T-helper 2 cell (primary cell): ENCODE measurements around the gene GNL2.

Experiments
- DNase-seq, 5 experiments: peaks; one replicate each; pipeline versions ENCODE4 v3.0.0 to v3.0.0-alpha.2; 2012 to 2022
- total RNA-seq, 2 donors: gene quantifications; one replicate each; lab custom pipeline; 2026; lab: John Stamatoyannopoulos, UW

GNL2 gene
- 55.2 to 80.7 reads per million in 2 donors for total RNA-seq

- DNase-seq, result peak; percentile 88 to 97 (median 94)
These were observed at the start of gene GNL2 for GRCh38 chr1:37595440-37596181. Gene GNL2, minus strand, starts transcription at chr1:37595937. Its CDS starts 115 bp downstream, at chr1:37595822.

GRCh38 chr1:37641059-37641458 lies 45.3 kb upstream of the GNL2 start:
- no peak for DNase-seq

GRCh38 chr1:37636435-37636834 lies 40.7 kb upstream of the GNL2 start:
- DNase-seq, result no peak

- no peak for DNase-seq
These were observed 39.5 kb upstream of the GNL2 start for GRCh38 chr1:37634992-37635902.

GRCh38 chr1:37634244-37634991 lies 38.7 kb upstream of the GNL2 start, which contains the start of gene RSPO1:
Gene RSPO1, minus strand, starts transcription at chr1:37634892. Its CDS starts 5,231 bp downstream, at chr1:37629661.
- no peak for DNase-seq

GRCh38 chr1:37633938-37634243 lies 38.2 kb upstream of the GNL2 start:
- DNase-seq, result no peak

- no peak for DNase-seq
These were observed 37.6 kb upstream of the GNL2 start for GRCh38 chr1:37633040-37633937.

GRCh38 chr1:37631036-37631435 lies 35.3 kb upstream of the GNL2 start:
- DNase-seq, result no peak

GRCh38 chr1:37630426-37631028 lies 34.8 kb upstream of the GNL2 start:
- DNase-seq, result no peak

- no peak for DNase-seq
These were observed 34.1 kb upstream of the GNL2 start for GRCh38 chr1:37629726-37630425.

- DNase-seq, result no peak
These were observed 33.3 kb upstream of the GNL2 start for GRCh38 chr1:37629008-37629407.

GRCh38 chr1:37628026-37628556 lies 32.4 kb upstream of the GNL2 start:
- DNase-seq, result no peak

GRCh38 chr1:37622131-37622530 lies 26.4 kb upstream of the GNL2 start:
- peak in 1 of 5 experiments; percentile 5 for DNase-seq

- DNase-seq, result no peak
These were observed 25.7 kb upstream of the GNL2 start for GRCh38 chr1:37621326-37621870.

- DNase-seq, result no peak
These were observed 25.0 kb upstream of the GNL2 start for GRCh38 chr1:37620707-37621106.

GRCh38 chr1:37616330-37616729 lies 20.6 kb upstream of the GNL2 start:
- no peak for DNase-seq

- DNase-seq, result no peak
These were observed 18.4 kb upstream of the GNL2 start for GRCh38 chr1:37614105-37614504.

- no peak for DNase-seq
These were observed 16.4 kb upstream of the GNL2 start for GRCh38 chr1:37612186-37612585.

- no peak for DNase-seq
These were observed 14.3 kb upstream of the GNL2 start for GRCh38 chr1:37609994-37610393.

- no peak for DNase-seq
These were observed 13.3 kb upstream of the GNL2 start for GRCh38 chr1:37609002-37609401.
